ENCODE measurements around the gene ZNF423.

ZNF423 gene

DNA sequence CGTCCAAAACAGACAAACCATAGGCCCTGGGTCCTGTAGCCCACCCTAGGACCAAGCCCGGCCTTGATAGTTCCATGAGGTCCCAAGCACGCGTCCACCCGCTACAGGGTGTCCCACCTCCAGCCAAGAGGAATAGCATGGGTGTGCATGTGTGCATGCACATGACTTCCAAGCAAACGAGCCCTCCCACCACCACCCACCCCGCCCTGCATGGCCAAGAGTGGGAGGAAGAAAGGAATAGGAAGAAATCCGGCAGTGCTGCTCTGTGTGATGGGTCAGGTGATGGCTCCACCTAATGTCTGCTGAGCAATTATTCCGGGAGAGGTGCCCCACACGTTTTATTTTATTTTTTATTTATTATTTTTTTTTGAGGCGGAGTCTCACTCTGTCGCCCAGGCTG, 184.6 kb downstream of the ZNF423 start:
- DNase-seq (ENCODE audit: low read depth in 4 of 4, low spot score in 1 of 4) = no peak

DNA sequence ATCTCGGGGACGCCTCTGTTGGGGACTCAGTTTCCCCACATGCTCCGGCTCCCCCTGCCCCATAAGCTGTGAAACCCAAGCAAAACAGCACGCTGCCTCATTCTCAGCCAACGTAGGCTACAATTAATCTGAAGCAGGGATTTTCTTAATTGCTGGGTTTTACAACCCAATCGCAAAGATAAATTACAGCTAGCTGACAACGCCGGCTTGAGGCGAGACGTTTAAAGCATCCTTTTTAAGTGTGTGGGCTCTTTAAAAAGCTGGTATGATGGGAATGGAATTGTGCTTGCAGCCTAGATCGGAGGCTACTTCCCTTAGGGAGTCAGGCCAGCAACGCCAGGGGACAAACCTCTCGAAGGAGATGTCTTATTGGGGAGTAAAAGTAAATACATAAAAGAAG, 185.3 kb downstream of the ZNF423 start:
- no peak for DNase-seq (ENCODE audit: low read depth in 4 of 4, low spot score in 1 of 4)

DNA sequence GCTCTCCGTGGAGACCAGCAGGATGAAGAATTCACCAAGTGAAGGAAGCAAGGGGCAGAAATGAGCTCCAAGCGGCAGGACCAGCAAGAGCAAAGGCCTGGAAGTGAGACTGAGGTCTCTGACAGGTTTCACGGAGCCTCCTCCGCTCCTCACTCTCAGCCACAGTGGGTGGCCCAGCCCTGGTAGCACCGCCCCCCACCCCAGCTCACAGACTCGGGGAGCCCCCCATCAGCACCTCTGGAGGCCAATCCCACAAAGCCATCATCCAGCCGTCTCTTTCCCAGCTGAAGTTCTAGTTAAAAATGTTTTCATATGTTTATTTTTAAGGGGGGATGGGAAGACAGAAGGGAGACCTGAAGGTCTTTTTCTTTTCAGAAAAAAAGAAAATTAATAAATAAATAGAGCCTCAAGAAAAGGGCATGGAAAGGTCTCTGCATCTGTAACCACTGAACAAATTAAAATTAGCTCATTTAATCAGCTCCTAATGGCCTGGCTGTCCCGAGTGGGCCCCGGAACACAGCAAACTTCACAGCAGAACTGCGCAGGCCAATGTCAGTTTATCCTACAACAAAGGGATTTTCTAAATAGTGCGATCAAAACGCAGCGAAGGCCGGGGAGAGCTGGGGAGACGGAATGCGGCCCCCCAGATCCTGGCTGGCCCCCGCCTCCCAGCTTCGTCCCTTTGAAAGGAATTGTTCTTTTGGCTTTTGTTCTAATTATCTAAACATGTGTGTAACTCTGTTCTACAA, 190.3 kb downstream of the ZNF423 start:
- no peak for DNase-seq (ENCODE audit: low read depth in 4 of 4, low spot score in 1 of 4)

DNA sequence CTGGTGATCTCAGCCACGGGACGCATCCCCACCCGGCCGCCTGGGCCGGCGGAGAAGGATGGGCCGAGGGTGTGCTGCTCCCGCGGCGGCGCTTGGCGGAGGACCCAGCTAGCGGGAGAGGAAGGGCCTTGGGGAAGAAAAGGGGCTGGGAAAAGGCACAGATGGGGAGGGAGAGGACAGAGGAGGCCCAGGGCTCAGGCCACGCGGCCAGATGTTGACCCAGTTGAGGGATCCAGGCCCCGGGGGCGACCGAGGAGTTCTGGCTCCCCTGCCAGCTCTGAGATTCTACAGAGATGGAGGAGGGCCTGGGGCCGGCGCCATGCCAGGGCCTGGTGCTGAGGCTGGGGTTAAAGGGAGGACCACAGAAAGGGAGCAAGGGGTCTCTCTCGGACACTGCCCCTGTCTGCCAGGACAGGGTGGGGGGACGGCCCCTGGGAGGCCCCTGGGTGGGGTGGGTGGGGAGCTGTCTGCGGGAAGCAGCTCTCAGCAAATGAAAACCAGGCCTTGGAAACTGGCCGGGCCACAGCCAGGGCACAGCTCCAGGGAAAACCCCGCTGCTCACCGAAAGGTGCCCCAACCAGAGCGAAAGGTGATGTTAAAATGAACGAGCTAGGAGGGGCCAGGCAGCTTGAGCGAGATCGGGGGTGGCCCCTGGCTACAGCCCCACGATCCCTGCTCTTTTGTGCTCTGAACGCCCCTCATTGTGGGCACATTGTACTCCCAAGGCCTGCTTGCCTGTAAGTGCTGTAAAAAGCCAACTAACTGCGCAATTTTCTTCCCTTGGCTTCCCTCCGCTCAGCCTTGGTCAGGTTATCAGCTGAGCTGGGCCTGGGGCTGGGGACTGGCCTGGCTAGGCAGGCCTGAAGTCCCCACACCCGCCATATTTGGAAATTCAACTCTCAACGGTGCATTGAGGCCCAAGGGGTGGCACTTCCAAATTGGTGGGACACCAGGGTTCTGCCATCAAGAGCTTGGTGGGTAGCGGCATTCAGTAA, 191.4 kb downstream of the ZNF423 start:
- no peak for DNase-seq (ENCODE audit: low read depth in 4 of 4, low spot score in 1 of 4)

DNA sequence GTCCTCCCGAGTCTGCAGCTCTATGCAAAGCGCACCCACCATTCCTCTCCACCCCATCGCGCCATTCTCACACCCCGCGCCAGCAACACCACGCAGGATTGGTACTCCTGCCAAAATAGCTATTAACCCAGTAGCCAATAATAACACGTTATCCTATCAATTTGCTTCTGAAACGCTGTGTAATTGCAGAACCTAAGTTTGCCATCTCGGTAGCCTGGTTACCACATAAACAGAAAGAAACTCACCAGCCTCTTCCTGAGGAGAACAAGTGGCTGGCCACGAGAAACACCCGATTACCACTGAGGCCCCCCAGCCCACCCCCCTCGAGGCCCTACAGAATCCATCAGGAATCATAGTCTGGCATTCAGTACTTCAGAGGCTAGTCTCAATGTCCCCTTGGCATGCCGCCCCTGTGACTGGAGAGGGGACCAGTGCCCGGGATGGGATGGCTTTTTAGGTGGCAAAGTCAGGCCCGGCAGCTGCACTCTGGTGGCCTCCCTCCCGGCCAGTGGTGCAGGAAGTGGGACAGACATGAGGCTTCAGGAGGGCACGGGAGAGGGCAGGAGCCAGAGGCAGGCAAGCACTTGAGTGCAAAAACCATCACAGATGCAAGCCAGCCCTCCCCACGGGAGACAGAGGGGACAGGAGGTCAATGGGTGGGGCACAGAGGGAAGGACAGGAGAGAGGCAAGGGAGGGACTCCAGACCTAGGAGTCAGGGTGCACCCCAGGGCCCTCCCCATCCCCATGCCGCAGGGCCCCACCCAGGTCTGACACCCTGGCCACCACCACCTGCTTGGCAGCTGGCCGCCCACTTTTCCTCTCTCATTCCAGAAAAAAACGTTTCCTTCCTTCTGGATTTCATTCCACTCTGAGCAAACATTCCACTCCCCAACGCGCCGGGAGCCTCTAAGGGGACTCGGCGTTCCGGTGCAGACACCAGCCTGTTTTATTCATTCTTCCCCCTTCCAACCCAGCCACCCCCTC, 192.5 kb downstream of the ZNF423 start:
- DNase-seq (ENCODE audit: low read depth in 4 of 4, low spot score in 1 of 4) = no peak

DNA sequence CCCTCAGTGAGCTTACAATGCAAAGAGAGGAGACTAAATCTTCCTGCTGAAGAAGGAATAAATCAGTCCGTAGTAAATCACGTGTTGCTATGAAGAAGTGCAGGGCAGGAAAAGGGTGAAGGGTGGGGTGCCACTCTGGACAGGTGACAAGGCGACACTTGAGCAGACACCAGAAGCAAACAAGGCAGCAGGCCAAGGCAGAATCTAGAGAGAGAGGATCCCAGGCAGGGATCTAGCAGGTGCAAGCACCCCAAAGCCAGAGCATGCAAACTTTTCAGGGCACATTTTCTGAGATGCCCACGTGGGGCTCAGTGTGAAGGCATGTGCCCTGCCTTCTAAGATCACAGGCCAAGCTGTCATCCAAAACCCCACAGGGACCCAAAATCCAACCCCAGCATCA, 193.3 kb downstream of the ZNF423 start:
- no peak for DNase-seq (ENCODE audit: low read depth in 4 of 4, low spot score in 1 of 4)

DNA sequence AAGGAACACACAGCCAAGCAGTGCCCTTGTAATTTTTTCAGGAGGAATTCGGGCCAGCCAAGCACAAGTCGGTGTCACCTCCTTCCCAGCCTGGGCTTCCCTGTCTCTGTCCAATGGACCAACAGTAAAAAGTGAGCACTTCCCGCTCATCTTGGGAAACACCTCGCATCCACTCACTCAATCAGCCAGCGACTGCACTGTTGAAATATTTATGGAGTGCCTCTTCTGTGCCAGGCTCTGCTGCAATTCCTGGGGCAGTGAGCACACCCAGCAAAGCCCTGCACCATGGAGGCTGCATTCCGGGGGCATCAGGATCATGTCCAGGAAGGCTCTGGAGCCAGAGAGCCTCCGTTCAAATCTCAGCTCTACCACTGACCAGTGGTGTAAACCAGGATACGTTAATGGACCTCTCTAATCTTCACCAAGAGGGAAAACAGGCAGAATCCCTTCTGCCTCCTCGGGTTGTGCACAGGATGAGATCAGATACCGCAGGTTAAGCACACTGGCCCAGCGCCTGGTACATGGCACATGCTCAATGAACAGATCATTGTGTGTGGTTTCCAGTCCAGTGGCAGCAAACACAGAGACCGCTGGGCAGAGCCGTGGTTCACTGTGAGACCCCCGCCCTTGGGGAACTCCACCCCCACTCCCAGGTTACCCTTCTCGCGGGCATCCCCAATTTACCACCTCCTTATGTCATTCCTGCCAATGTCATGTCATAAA, 194.3 kb downstream of the ZNF423 start:
- no peak for DNase-seq (ENCODE audit: low read depth in 4 of 4, low spot score in 1 of 4)

DNA sequence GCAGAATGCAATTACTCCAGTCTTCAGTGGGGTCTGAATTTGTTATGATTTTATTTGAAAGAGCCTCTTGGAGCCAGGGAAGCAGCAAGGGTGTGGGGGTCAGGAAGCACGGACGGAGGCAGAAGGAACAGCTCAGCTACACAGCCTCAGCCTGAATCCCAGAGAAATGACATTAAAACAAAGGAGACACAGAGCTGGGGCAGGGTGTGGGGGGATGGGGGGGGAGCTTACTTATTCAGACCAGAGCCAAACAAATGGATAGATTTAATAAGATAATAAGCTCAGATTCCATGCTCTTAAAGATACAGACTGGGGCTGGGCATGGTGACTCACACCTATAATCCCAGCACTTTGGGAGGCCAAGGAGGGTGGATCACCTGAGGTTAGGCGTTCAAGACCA, 195.3 kb downstream of the ZNF423 start:
- DNase-seq (ENCODE audit: low read depth in 4 of 4, low spot score in 1 of 4) = no peak

DNA sequence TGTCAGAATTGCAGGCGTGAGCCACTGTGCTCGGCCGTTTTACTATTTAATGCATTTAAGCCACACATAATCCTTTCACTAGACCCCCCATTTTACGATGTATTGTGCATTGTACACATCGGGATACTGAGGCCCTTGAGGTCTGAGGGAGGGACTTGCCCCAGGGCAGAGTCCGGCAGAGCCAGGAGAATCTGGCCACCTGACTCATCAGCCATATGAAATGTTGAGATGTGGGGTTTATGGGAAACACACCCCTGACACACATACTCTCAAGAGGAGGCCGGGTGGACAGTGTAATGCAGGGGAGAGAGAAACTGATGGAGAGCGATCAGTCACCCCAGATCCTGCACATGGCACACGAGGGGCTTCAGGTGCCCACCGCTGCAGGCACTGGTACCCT, 196.6 kb downstream of the ZNF423 start:
- DNase-seq (ENCODE audit: low read depth in 4 of 4, low spot score in 1 of 4) = no peak

DNA sequence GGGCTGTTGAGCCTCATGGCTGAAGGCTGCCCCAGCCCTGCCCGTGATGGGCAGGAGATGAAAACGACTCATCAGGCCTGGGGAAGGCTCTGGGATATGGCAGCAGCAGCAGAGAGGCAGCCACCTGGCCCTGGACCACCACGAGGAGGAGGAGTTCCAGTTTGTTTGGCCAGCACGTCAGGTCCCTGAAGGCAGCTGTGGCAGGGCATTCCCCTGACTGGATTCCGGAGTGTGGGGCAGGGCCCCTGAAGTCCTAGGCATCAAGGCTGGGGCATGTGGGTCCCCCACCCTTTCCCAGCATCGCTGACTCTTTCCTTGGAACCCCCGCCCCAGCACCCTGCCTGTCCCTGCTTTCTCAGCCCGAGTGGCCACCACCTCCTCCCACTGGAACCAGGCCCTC, 197.4 kb downstream of the ZNF423 start:
- no peak for DNase-seq (ENCODE audit: low read depth in 4 of 4, low spot score in 1 of 4)

DNA sequence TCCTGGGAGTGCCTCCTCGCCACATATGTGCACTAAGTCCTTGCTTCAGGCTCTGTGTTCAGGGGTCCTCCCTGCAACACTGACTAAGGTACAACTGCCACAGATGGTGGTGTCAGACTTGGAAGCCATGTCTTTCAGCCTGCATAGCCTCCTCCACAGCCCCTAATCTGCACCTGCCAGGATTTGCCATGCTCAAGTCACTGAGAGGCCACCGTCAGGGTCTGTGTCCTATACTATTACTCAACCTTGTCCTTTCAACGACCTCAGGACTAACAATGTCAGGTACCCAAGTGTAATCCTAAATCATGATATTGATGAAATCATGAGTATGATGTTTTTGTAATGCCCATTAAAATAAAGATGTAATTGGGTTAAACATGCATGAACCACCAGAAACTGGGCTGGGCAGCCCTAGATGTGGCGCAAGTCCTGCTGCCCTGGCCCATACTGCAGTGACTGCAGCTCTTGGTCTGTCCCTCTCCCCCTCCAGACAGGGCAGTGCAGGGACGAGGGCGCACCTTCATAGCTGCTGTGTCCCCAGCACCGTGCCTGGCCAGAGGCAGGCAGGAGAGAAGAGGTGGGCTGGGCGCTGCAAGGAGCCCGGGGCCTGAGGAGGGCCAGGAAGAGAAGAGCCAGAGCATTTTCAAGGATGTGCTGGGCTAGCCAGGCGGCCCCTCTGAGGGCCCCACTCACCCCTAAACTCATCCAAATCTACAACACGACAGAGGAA, 198.0 kb downstream of the ZNF423 start:
- no peak for DNase-seq (ENCODE audit: low read depth in 4 of 4, low spot score in 1 of 4)

DNA sequence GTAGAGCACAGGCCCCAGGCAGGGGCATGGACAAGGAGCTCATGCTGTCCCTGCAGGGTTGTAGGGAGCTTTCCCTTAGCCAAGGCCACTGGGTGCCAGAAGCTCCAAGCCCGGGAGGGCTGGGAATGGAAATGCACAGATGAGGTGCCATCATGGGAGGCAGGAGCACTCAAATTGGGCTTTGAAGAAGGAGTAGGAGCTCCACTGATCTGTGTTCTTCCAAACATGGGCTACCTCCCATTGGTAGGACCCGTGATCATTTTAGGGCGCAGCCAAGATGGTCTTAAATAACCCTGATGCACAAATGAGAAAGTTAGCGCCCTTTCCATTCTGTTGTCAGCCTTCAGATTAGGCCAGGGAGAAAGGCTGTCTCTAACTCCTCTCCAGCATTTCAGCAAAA, 201.5 kb downstream of the ZNF423 start:
- no peak for DNase-seq (ENCODE audit: low read depth in 4 of 4, low spot score in 1 of 4)

DNA sequence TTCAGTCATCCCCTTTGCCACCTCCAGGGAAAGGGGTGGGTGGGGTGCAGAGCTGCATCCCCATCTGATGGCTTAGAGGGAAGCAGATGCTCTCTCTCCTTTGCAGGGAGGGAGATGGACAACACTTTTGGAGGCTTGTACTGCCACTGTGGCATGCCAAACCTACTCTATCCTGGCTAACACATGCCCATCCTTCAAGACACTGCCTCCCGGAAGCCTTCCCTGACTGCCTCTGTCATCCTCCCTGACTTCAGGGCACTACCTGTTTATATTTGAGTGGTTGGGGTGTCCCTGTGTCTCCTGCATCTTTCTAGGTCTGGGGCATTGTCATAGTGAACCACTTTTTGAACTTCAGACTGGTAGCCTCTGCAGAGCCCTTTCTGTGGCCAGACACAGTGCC, 202.3 kb downstream of the ZNF423 start:
- DNase-seq (ENCODE audit: low read depth in 4 of 4, low spot score in 1 of 4) = no peak

DNA sequence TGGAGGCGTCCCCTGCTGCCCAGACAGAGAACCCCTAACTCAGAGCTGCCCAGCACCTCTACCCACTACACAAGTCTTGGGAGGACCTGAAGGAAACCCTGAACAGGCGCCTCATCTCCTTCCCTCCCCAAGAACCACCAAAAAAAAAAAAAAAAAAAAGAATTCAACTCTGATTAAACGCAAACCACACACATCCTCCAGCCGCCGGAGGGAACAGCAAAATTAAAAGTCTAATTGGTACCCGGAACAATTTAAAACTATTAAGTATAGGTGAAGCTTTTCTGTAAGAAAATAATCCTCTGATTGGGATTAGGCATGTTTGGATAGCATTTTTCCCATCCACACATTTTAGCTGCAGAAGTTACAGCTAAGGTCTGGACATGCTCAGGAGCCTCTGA, 202.7 kb downstream of the ZNF423 start:
- no peak for DNase-seq (ENCODE audit: low read depth in 4 of 4, low spot score in 1 of 4)

DNA sequence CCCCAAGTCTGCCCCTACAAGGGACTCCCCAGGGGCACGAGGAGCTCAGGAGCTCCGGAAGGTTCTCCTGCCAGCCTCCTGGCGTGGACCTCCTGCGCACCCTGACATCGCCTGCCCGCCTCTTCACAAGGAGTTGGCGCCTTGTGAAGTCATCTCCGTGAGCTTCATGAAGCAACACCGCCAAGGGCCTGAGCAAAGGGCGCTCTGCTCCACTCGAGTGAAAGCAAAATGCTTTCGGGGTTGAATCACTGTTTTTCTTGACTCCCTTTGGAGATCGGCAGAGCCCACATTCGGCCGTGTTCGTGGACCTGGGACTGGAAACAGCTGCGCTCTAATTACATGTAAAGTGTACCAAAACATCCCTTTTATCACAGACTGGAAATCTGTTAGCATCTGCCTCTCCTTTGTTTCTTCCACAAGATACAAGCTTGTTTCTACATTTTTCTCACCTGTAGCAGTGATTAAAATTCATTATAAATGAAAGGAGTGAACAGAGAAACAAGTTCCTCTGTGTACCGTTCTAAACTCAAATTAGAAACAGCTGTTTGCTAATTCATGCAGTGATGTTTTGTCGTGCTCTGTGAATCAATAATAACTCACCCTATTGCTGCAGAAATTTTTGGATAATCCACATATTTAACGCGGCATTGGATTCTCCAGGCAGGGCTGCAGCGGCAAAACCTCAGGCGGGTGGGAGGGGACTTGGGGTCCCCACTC, 203.3 kb downstream of the ZNF423 start:
- DNase-seq (ENCODE audit: low read depth in 4 of 4, low spot score in 1 of 4) = no peak

DNA sequence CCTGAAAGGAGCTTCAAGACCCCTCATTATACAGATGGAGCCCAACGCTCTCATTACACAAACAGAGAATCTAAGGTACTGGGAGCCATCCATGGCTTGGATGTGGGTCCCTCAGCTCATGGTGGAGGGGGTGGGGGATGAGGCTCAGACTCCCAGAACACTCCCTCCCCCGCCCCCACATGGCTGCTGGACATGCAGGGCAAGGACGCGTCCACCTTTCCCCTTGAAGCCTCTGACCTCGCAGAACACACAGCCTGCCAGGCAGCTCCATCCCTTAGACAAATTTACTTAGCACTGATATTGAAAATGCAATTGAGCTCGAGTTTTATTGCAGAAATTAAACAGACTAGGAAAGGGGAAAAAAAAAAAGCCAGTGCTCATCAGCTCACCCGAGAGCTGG, 203.9 kb downstream of the ZNF423 start:
- no peak for DNase-seq (ENCODE audit: low read depth in 4 of 4, low spot score in 1 of 4)

DNA sequence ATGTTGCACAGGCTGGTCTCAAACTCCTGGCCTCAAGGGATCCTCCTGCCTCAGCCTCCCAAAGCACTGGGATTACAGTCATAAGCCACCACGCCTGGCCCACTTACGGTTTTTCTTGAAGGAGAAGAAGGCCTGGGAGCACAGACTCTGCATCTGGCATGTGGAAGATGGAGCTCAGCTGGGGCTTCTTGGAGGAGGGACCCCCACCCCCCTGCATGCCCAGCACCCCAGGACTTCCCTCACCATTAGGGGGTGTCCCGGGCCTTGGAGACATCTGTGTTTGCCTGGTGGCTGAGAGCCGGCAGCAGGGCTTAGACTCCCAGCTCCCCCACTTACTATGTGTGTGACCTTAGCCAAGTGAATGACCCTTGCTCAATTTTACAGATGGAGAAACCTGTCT, 204.7 kb downstream of the ZNF423 start:
- DNase-seq (ENCODE audit: low read depth in 4 of 4, low spot score in 1 of 4) = no peak

DNA sequence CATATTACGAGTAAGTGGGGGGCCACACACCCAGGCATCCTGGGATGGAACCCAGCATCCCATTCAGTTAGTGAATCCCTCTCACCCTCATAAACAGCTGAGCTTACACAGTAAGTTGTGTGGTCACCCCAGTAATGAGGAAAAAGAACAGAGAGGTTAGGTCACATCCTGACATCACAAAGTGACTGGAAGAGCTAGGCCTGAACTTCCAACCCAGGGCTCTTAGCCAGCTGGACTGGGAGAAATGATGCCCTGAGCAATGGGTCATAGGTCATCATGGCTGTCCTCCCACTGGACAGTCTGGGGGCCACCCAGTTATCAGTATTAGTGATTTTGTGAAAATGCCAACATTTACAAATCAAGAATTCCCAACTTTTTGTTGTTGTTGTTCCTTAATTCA, 205.3 kb downstream of the ZNF423 start:
- no peak for DNase-seq (ENCODE audit: low read depth in 4 of 4, low spot score in 1 of 4)

Data from stimulated activated CD4-positive, alpha-beta T cell treated with anti-CD3 and anti-CD28 coated beads, Interleukin-1b, Interleukin-23, amount 100 ng/mL, for 24 hours (primary cell).